Renal pelvis (tissue), 4 donors: ENCODE data around the gene KCTD15. TPM values are rescaled to one million over a fixed set of nuclear protein-coding genes. Genes with fewer than 3 reads are reported as not detected.

ENCODE experiments used
- DNase-seq: peaks from one replicate; pipeline ENCODE4 v3.0.0-alpha.2; 2013
- polyA plus RNA-seq, 3 donors: library from polyadenylated mRNA; unstranded; fragments of 120-200 nt; gene quantifications; one replicate each; pipeline ENCODE4 v1.2.1, GENCODE V29; 2013; ENCODE audit not compliant: insufficient read length in 3 of 3

Gene KCTD15
- polyA plus RNA-seq, 3 donors = 48.5 to 68.6 (median 56.4) TPM

DNA sequence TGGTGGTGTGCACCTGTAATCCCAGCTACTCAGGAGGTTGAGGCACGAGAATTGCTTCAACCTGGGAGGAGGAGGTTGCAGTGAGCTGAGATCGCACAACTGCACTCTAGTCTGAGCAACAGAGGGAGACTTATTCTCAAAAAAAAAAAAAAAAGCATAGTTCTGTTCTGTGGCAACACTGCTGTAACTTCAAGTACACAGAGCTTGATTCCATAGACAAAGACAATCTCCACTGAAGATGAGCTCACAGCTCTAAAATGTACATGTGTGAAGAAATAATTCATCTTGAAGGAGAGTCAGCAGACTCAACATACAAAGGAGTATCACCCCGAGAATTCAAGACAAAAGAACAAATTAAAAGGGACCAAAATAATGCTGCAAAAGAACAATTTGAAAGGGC is 47.8 kb downstream of the KCTD15 start:
- DNase-seq = no peak

GRCh38 chr19:33845498-33845897 is 48.8 kb downstream of the KCTD15 start:
- DNase-seq = no peak

DNA sequence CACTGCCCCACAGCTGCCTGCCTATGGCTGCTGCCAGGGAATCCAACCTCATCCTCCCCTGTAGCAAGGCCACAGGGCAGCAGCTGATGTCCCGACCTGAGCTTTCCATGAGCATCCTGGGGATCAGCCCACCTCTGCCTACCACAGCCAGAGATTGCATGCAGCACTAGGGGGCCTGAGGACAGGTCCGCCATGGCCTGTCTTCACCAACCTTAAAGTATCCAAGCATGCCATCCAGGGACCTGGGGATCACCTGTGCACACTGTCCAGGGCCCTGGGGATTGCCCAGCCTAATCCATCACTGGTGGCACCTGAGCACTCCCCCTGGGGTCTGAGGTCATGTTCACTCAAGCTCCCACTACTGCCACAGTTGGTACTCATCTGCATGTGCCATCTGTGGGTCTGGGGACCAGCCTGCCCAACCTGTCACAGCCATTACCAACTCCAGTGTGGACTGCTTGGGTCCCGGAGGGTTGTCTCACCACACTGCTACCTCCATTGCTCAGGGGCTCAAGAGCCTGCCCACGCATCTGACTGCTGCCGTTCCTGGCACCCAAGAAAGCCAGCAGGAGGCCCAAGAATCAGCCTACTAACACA is 53.0 kb downstream of the KCTD15 start:
- DNase-seq = no peak

- DNase-seq = no peak
Observed at GRCh38 chr19:33859016-33859415, 62.3 kb downstream of the KCTD15 start.

GRCh38 chr19:33860312-33861090 is 63.8 kb downstream of the KCTD15 start:
- DNase-seq = no peak

DNA sequence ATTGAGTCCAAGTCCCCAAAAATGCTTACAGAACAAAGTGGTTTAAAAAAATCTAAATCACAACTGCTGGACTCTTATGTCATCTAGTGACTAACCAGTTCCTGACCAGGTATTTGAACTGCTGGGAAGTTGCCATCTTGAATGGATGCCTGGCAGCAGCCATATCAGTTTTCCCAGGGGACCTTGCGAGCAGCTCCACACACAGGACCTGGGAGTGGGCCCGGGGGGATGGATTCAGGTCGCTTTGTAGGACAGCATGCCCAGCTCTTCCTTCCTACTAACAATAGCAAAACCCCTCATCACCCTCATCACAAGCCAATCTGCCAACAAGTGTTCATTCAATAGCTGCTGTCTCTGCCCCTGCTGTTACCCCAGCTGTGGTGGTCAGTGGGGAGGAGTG is 65.3 kb downstream of the KCTD15 start:
- no peak for DNase-seq

GRCh38 chr19:33862981-33863380 is 66.3 kb downstream of the KCTD15 start:
- no peak for DNase-seq

- DNase-seq = no peak
Observed at GRCh38 chr19:33863436-33863835, 66.8 kb downstream of the KCTD15 start.

- DNase-seq = no peak
Observed at GRCh38 chr19:33864311-33864850, 67.7 kb downstream of the KCTD15 start.

DNA sequence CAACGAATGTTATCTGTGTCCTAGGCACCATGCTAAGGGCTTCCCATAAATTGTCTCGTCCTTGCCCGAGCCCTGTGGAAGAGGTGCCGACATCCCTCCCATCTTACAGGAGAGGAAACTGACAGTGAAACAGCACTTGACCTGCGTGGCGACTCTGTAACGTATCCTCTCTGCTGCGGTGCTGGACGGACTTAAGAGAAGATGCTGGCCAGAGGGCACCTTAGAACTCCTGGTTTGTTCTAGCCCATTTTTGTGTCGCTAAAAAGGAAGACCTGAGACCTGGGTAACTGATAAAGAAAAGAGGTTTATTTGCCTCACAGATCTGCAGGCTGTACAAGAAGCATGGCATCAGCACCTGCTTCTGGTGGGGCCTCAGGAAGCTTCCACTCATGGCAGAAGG is 68.6 kb downstream of the KCTD15 start:
- no peak for DNase-seq

Other genes with a start within 250 kb of the KCTD15 start
- under 1 TPM; 0.40 to 0.52 (median 0.41) TPM for gene CHST8, start 174.9 kb upstream of the KCTD15 start, polyA plus RNA-seq